OCI-LY1 (cell line): ENCODE results near the gene SLC4A2.

Source experiments
- H2AFZ ChIP-seq: fragments of 200-600 bp; sonication (generic), shearing (Covaris generic); 2 replicates; pipeline ENCODE4 v1.6.0; 2014; ENCODE audit warnings: antibody characterized with exemption, mild to moderate bottlenecking, low read length
- H3F3A ChIP-seq: fragments of 200-600 bp; sonication (generic), shearing (Covaris generic); 2 replicates; pipeline ENCODE4 v1.6.0; 2014; ENCODE audit warnings: mild to moderate bottlenecking, antibody characterized with exemption, low read length, moderate library complexity; ENCODE audit not compliant: insufficient read depth
- H3K27ac ChIP-seq: fragments of 200-600 bp; sonication (generic); 2 replicates; pipeline ENCODE4 v1.5.1; 2014; ENCODE audit warnings: low read length, mixed run types, mild to moderate bottlenecking, low read depth; ENCODE audit not compliant: poor library complexity, severe bottlenecking
- H3K27me3 ChIP-seq: fragments of 200-600 bp; sonication (generic); 2 replicates; pipeline ENCODE4 v1.6.0; 2014; ENCODE audit warnings: antibody characterized with exemption, mild to moderate bottlenecking, low read length, moderate library complexity; ENCODE audit not compliant: insufficient read depth
- H3K36me3 ChIP-seq: fragments of 200-600 bp; sonication (generic); 2 replicates; pipeline ENCODE4 v1.6.1; 2014; ENCODE audit warnings: mild to moderate bottlenecking, antibody characterized with exemption, low read length, moderate library complexity, mixed read lengths; ENCODE audit not compliant: insufficient read depth
- H3K4me1 ChIP-seq: fragments of 200-600 bp; sonication (generic); 2 replicates; pipeline ENCODE4 v1.5.1; 2014; ENCODE audit warnings: mild to moderate bottlenecking, low read length, moderate library complexity; ENCODE audit not compliant: insufficient read depth, severe bottlenecking
- H3K4me2 ChIP-seq: fragments of 200-600 bp; sonication (generic), shearing (Covaris generic); 2 replicates; pipeline ENCODE4 v1.6.1; 2014; ENCODE audit warnings: low read length
- H3K4me3 ChIP-seq: fragments of 200-600 bp; sonication (generic); 2 replicates; pipeline ENCODE4 v1.5.1; 2014; ENCODE audit warnings: low read length, low read depth, mild to moderate bottlenecking, mixed read lengths; ENCODE audit not compliant: poor library complexity, severe bottlenecking
- H3K79me2 ChIP-seq: fragments of 200-600 bp; shearing (Covaris generic); 2 replicates; pipeline ENCODE4 v1.6.1; 2016; ENCODE audit warnings: mixed run types, low read length, mixed read lengths; ENCODE audit not compliant: insufficient read depth
- H3K9ac ChIP-seq: fragments of 200-600 bp; sonication (generic), shearing (Covaris generic); 2 replicates; pipeline ENCODE4 v1.6.1; 2014; ENCODE audit warnings: mild to moderate bottlenecking, low read length, mixed read lengths
- H3K9me2 ChIP-seq: fragments of 200-600 bp; sonication (generic), shearing (Covaris generic); 2 replicates; pipeline ENCODE4 v1.6.1; 2014; ENCODE audit warnings: low read depth, mild to moderate bottlenecking, low read length, mixed read lengths
- H3K9me3 ChIP-seq: fragments of 200-600 bp; shearing (Covaris generic); 2 replicates; pipeline ENCODE4 v1.6.1; 2014; ENCODE audit warnings: low read length, mixed read lengths
- H4K20me1 ChIP-seq: fragments of 200-600 bp; sonication (generic), shearing (Covaris generic); 2 replicates; pipeline ENCODE4 v1.6.0; 2016; ENCODE audit warnings: mild to moderate bottlenecking, low read length; ENCODE audit not compliant: insufficient read depth
- CTCF ChIP-seq: fragments of 200-600 bp; sonication (generic), shearing (Covaris generic); IDR thresholded peaks from 2 replicates; pipeline ENCODE4 v1.5.1; 2017; ENCODE audit warnings: mild to moderate bottlenecking, antibody characterized with exemption, low read length, moderate library complexity, mixed read lengths
- EZH2 ChIP-seq: fragments of 200-600 bp; sonication (generic), shearing (Covaris generic); IDR thresholded peaks from 2 replicates; pipeline ENCODE4 v1.8.0; 2017; ENCODE audit warnings: borderline replicate concordance, mixed run types, mild to moderate bottlenecking, antibody characterized with exemption, low read length, moderate library complexity, mixed read lengths

SLC4A2 gene

GRCh38 chr7:151031011-151031410, 28.4 kb upstream of the SLC4A2 start:
- H3K9me3 ChIP-seq, result no peaks in the 10 kb centered on the region
- no peak overlapping the region for H3K27ac ChIP-seq
- peaks cover 24% of the 10 kb centered on the region for H3K4me1 ChIP-seq
- H3K4me3 ChIP-seq, result no peak overlapping the region
- no peaks in the 10 kb centered on the region for H4K20me1 ChIP-seq
- no peaks in the 10 kb centered on the region for H3F3A ChIP-seq
- TF ChIP-seq CTCF, result no peak
- TF ChIP-seq EZH2, result no peak
- no peaks in the 10 kb centered on the region for H3K9me2 ChIP-seq
- no peaks in the 10 kb centered on the region for H3K79me2 ChIP-seq
- H3K4me2 ChIP-seq, result no peak overlapping the region
- peaks cover 21% of the 10 kb centered on the region; the same call in 1 of the 2 replicates for H3K36me3 ChIP-seq
- H3K9ac ChIP-seq, result no peak overlapping the region
- H3K27me3 ChIP-seq, result no peaks in the 10 kb centered on the region
- H2AFZ ChIP-seq, result no peak overlapping the region

- H3K9ac ChIP-seq, result no peak overlapping the region
- TF ChIP-seq CTCF (no peak), EZH2 (no peak)
- no peak overlapping the region for H2AFZ ChIP-seq
- peaks cover 15% of the 10 kb centered on the region for H3K4me1 ChIP-seq
- H3F3A ChIP-seq, result no peaks in the 10 kb centered on the region
- no peaks in the 10 kb centered on the region for H3K9me2 ChIP-seq
- no peak overlapping the region for H3K27ac ChIP-seq
- no peaks in the 10 kb centered on the region for H3K27me3 ChIP-seq
- H4K20me1 ChIP-seq, result no peaks in the 10 kb centered on the region
- H3K9me3 ChIP-seq, result no peaks in the 10 kb centered on the region
- H3K4me2 ChIP-seq, result no peak overlapping the region
- H3K4me3 ChIP-seq, result no peak overlapping the region
- no peaks in the 10 kb centered on the region for H3K79me2 ChIP-seq
- H3K36me3 ChIP-seq, result peaks cover 39% of the 10 kb centered on the region; the same call in 1 of the 2 replicates
These were observed 26.2 kb upstream of the SLC4A2 start for GRCh38 chr7:151032936-151033863.

GRCh38 chr7:151033864-151034249, 25.5 kb upstream of the SLC4A2 start:
- Histone ChIP-seq H3K4me3 (no peak overlapping the region), H2AFZ (no peak overlapping the region), H3K9ac (no peak overlapping the region), H3F3A (no peaks in the 10 kb centered on the region), H3K9me2 (no peaks in the 10 kb centered on the region), H3K36me3 (peaks cover 39% of the 10 kb centered on the region; the same call in 1 of the 2 replicates), H3K4me1 (peaks cover 13% of the 10 kb centered on the region), H3K27me3 (no peaks in the 10 kb centered on the region), H3K27ac (no peak overlapping the region), H3K4me2 (no peak overlapping the region), H3K9me3 (no peaks in the 10 kb centered on the region), H4K20me1 (no peaks in the 10 kb centered on the region), H3K79me2 (no peaks in the 10 kb centered on the region)
- TF ChIP-seq CTCF, result no peak
- TF ChIP-seq EZH2, result no peak
